ENCODE data around the gene ANKS1B.

ANKS1B gene

DNA sequence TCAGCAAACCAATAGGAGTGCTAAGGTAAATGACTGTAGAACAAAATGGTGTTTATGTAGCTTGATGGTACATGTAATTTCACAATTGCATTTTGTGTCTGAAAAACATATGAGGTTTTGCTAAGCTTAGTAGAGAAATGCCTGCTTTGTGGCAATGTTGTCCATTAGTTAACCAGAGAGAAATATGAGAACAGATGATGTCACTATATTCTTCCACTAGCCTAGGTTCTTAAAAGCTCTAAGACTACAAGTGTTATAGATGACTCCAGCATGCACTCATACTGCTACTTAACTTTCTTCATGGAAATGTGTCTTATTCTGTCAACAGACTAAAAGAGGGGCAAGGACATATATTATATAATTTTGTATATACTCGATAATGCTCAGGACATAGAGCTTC, 1030.2 kb downstream of the ANKS1B start:
- no peak overlapping the region for H2AFZ ChIP-seq (ENCODE audit: low read length)
- no peaks in the 10 kb centered on the region for H3K79me2 ChIP-seq (ENCODE audit: insufficient read depth, low read length)
- H4K20me1 ChIP-seq (ENCODE audit: insufficient read depth, low read length, poor library complexity, severe bottlenecking) = no peaks in the 10 kb centered on the region
- no peaks in the 10 kb centered on the region for H3K4me1 ChIP-seq (ENCODE audit: insufficient read depth, low read length, poor library complexity, severe bottlenecking)
- no peaks in the 10 kb centered on the region for H3K9me2 ChIP-seq (replicated peaks; ENCODE audit: low read depth, low read length)
- no peaks in the 10 kb centered on the region for H3K9me3 ChIP-seq (ENCODE audit: insufficient read depth, low read depth, low read length)
- H3K4me2 ChIP-seq (ENCODE audit: low read depth, low read length, poor library complexity, severe bottlenecking) = no peak overlapping the region
- no peak overlapping the region for H3K9ac ChIP-seq (ENCODE audit: low read depth, low read length, poor library complexity, severe bottlenecking)
- H3K27me3 ChIP-seq (ENCODE audit: insufficient read depth, low read length, poor library complexity, severe bottlenecking) = no peaks in the 10 kb centered on the region
- no peak overlapping the region for H3K4me3 ChIP-seq (ENCODE audit: low read length, poor library complexity, severe bottlenecking)
- no peaks in the 10 kb centered on the region for H3F3A ChIP-seq (ENCODE audit: low read depth)
- H3K36me3 ChIP-seq (ENCODE audit: insufficient read depth, low read length) = no peaks in the 10 kb centered on the region
- no peak for TF ChIP-seq EZH2phosphoT487 (IDR thresholded peaks at IDR 0.05; ENCODE audit: borderline replicate concordance)
- TF ChIP-seq, protein P1, sequence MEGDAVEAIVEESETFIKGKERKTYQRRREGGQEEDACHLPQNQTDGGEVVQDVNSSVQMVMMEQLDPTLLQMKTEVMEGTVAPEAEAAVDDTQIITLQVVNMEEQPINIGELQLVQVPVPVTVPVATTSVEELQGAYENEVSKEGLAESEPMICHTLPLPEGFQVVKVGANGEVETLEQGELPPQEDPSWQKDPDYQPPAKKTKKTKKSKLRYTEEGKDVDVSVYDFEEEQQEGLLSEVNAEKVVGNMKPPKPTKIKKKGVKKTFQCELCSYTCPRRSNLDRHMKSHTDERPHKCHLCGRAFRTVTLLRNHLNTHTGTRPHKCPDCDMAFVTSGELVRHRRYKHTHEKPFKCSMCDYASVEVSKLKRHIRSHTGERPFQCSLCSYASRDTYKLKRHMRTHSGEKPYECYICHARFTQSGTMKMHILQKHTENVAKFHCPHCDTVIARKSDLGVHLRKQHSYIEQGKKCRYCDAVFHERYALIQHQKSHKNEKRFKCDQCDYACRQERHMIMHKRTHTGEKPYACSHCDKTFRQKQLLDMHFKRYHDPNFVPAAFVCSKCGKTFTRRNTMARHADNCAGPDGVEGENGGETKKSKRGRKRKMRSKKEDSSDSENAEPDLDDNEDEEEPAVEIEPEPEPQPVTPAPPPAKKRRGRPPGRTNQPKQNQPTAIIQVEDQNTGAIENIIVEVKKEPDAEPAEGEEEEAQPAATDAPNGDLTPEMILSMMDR (conservative IDR thresholded peaks at IDR 0.05; ENCODE audit: low read length) = no peak

DNA sequence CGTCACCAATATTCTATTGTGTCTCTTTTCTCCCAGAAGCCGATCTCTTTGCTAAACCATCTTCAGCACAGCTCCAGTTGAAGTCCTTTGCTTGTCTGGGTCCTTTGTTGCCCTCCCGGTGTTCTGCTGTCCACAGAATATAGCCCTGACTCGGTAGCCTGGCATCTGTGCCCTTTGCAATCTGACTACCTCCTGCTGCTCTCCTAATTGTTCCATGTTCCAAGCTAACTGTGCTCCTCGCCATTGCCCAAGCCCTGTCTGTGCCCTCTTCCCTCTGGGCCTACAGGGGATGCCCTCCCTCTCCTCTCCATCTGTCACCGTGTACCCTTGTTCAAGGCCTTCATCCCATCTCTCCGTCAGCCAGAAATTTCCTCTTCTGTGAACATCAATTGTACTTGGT, 1033.3 kb downstream of the ANKS1B start:
- Histone ChIP-seq H3K9ac (ENCODE audit: low read depth, low read length, poor library complexity, severe bottlenecking) (no peak overlapping the region), H3K36me3 (ENCODE audit: insufficient read depth, low read length) (no peaks in the 10 kb centered on the region), H3K4me1 (ENCODE audit: insufficient read depth, low read length, poor library complexity, severe bottlenecking) (no peaks in the 10 kb centered on the region), H3K9me3 (ENCODE audit: insufficient read depth, low read depth, low read length) (no peaks in the 10 kb centered on the region), H3K4me2 (ENCODE audit: low read depth, low read length, poor library complexity, severe bottlenecking) (no peak overlapping the region), H3K79me2 (ENCODE audit: insufficient read depth, low read length) (no peaks in the 10 kb centered on the region), H3K27me3 (ENCODE audit: insufficient read depth, low read length, poor library complexity, severe bottlenecking) (no peaks in the 10 kb centered on the region), H4K20me1 (ENCODE audit: insufficient read depth, low read length, poor library complexity, severe bottlenecking) (no peaks in the 10 kb centered on the region), H2AFZ (ENCODE audit: low read length) (no peak overlapping the region), H3K9me2 (replicated peaks; ENCODE audit: low read depth, low read length) (no peaks in the 10 kb centered on the region), H3K4me3 (ENCODE audit: low read length, poor library complexity, severe bottlenecking) (no peak overlapping the region), H3F3A (ENCODE audit: low read depth) (no peaks in the 10 kb centered on the region)
- TF ChIP-seq, protein P1 (conservative IDR thresholded peaks at IDR 0.05; ENCODE audit: low read length) = no peak
- no peak for TF ChIP-seq EZH2phosphoT487 (IDR thresholded peaks at IDR 0.05; ENCODE audit: borderline replicate concordance)

DNA sequence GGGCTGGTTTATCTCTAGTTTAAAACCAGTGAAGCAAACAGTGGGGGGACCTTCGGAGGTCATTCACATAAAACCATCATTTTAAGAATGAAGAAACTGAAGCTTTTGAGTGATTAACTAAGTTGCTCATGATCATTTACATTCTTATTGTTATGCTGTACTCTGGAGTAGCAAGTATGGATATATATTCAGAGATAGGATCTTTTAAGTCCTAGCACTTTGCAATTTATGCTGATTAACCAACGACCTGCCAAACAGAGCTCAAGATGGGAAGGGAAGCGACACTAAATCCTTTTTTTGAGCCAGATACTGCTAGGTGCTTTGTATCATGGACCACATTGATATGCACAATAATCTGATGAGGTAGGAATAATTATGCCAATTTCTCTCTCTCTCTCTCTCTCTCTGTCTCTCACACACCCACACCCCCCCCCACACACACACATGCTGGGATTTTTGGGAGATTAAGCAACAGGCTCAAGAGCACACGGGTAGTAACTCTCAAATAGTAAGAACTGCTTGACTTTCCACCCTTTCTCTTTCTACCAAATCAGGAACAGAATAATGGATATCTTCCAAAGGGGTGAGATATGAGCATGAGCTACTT, 1036.3 kb downstream of the ANKS1B start:
- Histone ChIP-seq H3K27me3 (ENCODE audit: insufficient read depth, low read length, poor library complexity, severe bottlenecking) (no peaks in the 10 kb centered on the region), H3K9me3 (ENCODE audit: insufficient read depth, low read depth, low read length) (no peaks in the 10 kb centered on the region), H3K9me2 (replicated peaks; ENCODE audit: low read depth, low read length) (no peaks in the 10 kb centered on the region), H3F3A (ENCODE audit: low read depth) (no peaks in the 10 kb centered on the region), H3K4me2 (ENCODE audit: low read depth, low read length, poor library complexity, severe bottlenecking) (no peak overlapping the region), H3K9ac (ENCODE audit: low read depth, low read length, poor library complexity, severe bottlenecking) (no peak overlapping the region), H3K36me3 (ENCODE audit: insufficient read depth, low read length) (no peaks in the 10 kb centered on the region), H3K4me3 (ENCODE audit: low read length, poor library complexity, severe bottlenecking) (no peak overlapping the region), H3K4me1 (ENCODE audit: insufficient read depth, low read length, poor library complexity, severe bottlenecking) (no peaks in the 10 kb centered on the region), H4K20me1 (ENCODE audit: insufficient read depth, low read length, poor library complexity, severe bottlenecking) (no peaks in the 10 kb centered on the region), H3K79me2 (ENCODE audit: insufficient read depth, low read length) (no peaks in the 10 kb centered on the region), H2AFZ (ENCODE audit: low read length) (no peak overlapping the region)
- TF ChIP-seq, protein P1 (conservative IDR thresholded peaks at IDR 0.05; ENCODE audit: low read length) = no peak
- TF ChIP-seq EZH2phosphoT487 (IDR thresholded peaks at IDR 0.05; ENCODE audit: borderline replicate concordance) = no peak
